Tibial nerve (tissue), 4 donors: ENCODE results near the gene RANBP17. TPM values are rescaled to one million over a fixed set of nuclear protein-coding genes. Genes with fewer than 3 reads are reported as not detected.
"Not testable (repeated sequence)": the region's sequence is repeated elsewhere in the genome, so short reads cannot be mapped to it uniquely, and the experiment has no call there.

Experiments used
- DNase-seq, 2 donors: peaks; one replicate each; pipeline ENCODE4 v3.0.0-alpha.2; 2019; ENCODE audit warnings: low spot score in 2 of 2
- H3K27ac ChIP-seq, 4 donors: fragments of 200-600 bp; sonication (generic) in 3 of 4; one replicate each; pipeline ENCODE4 v1.5.1; 2017 to 2019; ENCODE audit warnings: mild to moderate bottlenecking in 1 of 4
- H3K27me3 ChIP-seq, 2 donors: fragments of 200-600 bp; sonication (generic) in 1 of 2; one replicate each; pipeline versions ENCODE4 v1.5.1 to v1.6.0; 2017 to 2019
- H3K36me3 ChIP-seq, 3 donors: fragments of 200-600 bp; sonication (generic); one replicate each; pipeline ENCODE4 v1.5.1; 2018 to 2019
- H3K4me1 ChIP-seq, 4 donors: fragments of 200-600 bp; sonication (generic) in 3 of 4; one replicate each; pipeline ENCODE4 v1.5.1; 2017 to 2019
- H3K4me3 ChIP-seq, 4 donors: fragments of 200-600 bp; sonication (generic) in 3 of 4; one replicate each; pipeline ENCODE4 v1.5.1; 2017 to 2019; ENCODE audit warnings: mild to moderate bottlenecking in 1 of 4, moderate library complexity in 1 of 4
- H3K9me3 ChIP-seq, 4 donors: fragments of 200-600 bp; sonication (generic) in 3 of 4; one replicate each; pipeline ENCODE4 v1.5.1; 2017 to 2019
- CTCF ChIP-seq, 5 experiments: fragments of 200-600 bp in 3 of 5; fragments of 450-650 bp in 2 of 5; sonication (generic) in 3 of 5; IDR thresholded peaks; one replicate each; pipeline ENCODE4 v1.5.1; 2016 to 2019; ENCODE audit warnings: antibody characterized with exemption in 5 of 5, mild to moderate bottlenecking in 3 of 5, moderate library complexity in 2 of 5
- EP300 ChIP-seq, 2 donors: sonication (generic); formaldehyde crosslinking; IDR thresholded peaks; one replicate each; pipeline ENCODE4 v1.6.1; 2017; ENCODE audit warnings: antibody characterized with exemption in 2 of 2, mild to moderate bottlenecking in 1 of 2
- POLR2A ChIP-seq, 2 donors: fragments of 450-650 bp; IDR thresholded peaks; one replicate each; pipeline ENCODE4 v1.6.1; 2017; ENCODE audit warnings: antibody characterized with exemption in 2 of 2, mild to moderate bottlenecking in 2 of 2, moderate library complexity in 2 of 2
- WGBS, 2 donors: methylation state at CpG; one replicate each; pipeline ENCODE4 v1.1.5; 2018; 5-methylcytosine and 5-hydroxymethylcytosine counted together
- total RNA-seq, 4 donors: library from RNA; depleted of rRNA; stranded (reverse); fragments of >200 nt; gene quantifications; one replicate each; pipeline ENCODE4 v1.1.0, GENCODE V29; 2016

RANBP17 gene
- total RNA-seq, 4 donors from 2014 or later = 10.8 to 34.5 (median 17.6) TPM

- H3K27ac ChIP-seq = no peak overlapping the region
- TF ChIP-seq EP300 (IDR thresholded peaks at IDR 0.05) (no peak), POLR2A (IDR thresholded peaks at IDR 0.05) (no peak), CTCF (IDR thresholded peaks at IDR 0.05) (no peak)
- DNase-seq = no peak
- H3K4me3 ChIP-seq = no peak overlapping the region
- no peaks in the 10 kb centered on the region for H3K36me3 ChIP-seq
- H3K4me1 ChIP-seq = no peaks in the 10 kb centered on the region
- no peaks in the 10 kb centered on the region for H3K27me3 ChIP-seq
- 57 to 66% methylated on average over 3 of the region's 3 CpGs for WGBS, 2 donors
- no peaks in the 10 kb centered on the region for H3K9me3 ChIP-seq
Measured at GRCh38 chr5:170913573-170913972, 51.8 kb downstream of the RANBP17 start.

DNA sequence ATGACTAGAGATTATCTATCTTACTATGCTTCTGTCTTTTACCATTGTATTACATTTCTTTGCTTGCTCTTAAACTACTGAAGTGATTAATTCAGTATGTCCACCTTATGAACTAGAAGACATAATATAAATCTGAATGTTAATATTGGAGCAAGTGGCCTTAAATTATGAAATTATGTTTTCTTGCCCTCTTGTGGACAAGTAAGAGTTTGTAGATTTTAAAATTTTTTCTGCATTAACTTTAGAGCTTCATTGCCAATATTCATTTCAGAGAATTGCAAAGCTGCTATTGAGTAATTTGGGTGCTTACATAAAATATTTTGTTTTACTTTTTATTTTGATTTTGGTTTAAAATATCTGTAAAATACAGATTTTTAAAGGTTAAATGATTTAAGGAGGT lies 55.3 kb downstream of the RANBP17 start:
- no peak overlapping the region for H3K27ac ChIP-seq
- no peak for DNase-seq
- no peaks in the 10 kb centered on the region for H3K27me3 ChIP-seq
- no peak for TF ChIP-seq EP300 (IDR thresholded peaks at IDR 0.05)
- no peak for TF ChIP-seq POLR2A (IDR thresholded peaks at IDR 0.05)
- TF ChIP-seq CTCF (IDR thresholded peaks at IDR 0.05) = no peak
- H3K9me3 ChIP-seq = no peaks in the 10 kb centered on the region
- no peaks in the 10 kb centered on the region for H3K36me3 ChIP-seq
- no peaks in the 10 kb centered on the region for H3K4me1 ChIP-seq
- H3K4me3 ChIP-seq = no peak overlapping the region

- H3K4me3 ChIP-seq = no peak overlapping the region
- no peaks in the 10 kb centered on the region for H3K27me3 ChIP-seq
- 98% methylated on average over 3 of the region's 3 CpGs for WGBS, 2 donors
- no peaks in the 10 kb centered on the region for H3K4me1 ChIP-seq
- no peak overlapping the region for H3K27ac ChIP-seq
- H3K36me3 ChIP-seq = no peaks in the 10 kb centered on the region
- H3K9me3 ChIP-seq = no peaks in the 10 kb centered on the region
- DNase-seq = no peak
- no peak for TF ChIP-seq CTCF (IDR thresholded peaks at IDR 0.05)
- no peak for TF ChIP-seq EP300 (IDR thresholded peaks at IDR 0.05)
- no peak for TF ChIP-seq POLR2A (IDR thresholded peaks at IDR 0.05)
Measured at GRCh38 chr5:170920196-170920595, 58.4 kb downstream of the RANBP17 start.

DNA sequence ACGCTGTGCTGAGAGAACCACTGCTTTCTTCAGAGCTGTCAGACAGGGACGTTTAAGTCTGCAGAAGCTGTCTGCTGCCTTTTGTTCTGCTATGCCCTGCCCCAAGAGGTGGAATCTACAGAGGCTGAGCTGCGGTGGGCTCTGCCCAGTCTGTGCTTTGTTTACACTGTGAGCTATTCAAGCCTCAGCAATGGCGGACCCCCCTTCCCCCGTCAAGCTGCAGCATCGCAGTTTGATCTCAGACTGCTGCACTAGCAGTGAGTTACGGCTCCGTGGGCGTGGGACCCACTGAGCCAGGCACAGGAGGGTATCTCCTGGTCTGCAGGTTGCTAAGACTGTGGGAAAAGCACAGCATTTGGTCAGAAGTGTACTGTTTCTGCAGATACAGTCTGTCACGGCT lies 60.5 kb downstream of the RANBP17 start:
- not testable (repeated sequence) for H3K4me3 ChIP-seq, H3K27me3 ChIP-seq, H3K27ac ChIP-seq, H3K9me3 ChIP-seq, H3K36me3 ChIP-seq, H3K4me1 ChIP-seq, DNase-seq
- 36 to 42% methylated on average over 9 to 10 of the region's 10 CpGs for WGBS, 2 donors

DNA sequence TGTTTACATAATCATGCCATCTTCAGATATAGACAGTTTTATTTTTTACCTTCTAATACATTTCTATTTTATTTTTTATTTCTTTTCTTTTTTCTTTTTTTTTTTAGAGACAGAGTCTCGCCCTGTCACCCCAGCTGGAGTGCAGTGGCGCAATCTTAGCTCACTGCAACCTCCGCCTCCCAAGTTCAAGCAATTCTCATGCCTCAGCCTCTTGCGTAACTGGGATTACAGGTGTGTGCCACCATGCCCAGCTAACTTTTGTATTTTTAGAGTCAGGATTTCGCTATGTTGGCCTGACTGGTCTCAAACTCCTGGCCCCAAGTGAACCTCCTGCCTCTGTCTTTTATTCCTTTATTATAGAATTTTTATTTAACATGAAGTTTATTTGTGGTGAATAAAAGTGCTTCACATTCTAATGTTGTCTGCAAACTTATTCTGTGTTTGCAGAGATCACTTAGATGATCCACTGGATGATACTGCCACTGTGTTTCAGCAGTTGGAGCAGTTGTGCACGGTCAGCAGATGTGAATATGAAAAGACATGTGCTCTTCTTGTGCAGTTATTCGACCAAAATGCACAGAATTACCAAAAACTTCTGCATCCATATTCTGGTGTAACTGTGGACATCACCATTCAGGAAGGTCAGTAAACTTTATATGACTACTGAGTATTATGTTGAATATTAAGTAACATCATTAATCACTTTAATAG lies 62.2 kb downstream of the RANBP17 start:
- DNase-seq = no peak
- no peaks in the 10 kb centered on the region for H3K27me3 ChIP-seq
- H3K4me1 ChIP-seq = no peaks in the 10 kb centered on the region
- no peaks in the 10 kb centered on the region for H3K9me3 ChIP-seq
- TF ChIP-seq EP300 (IDR thresholded peaks at IDR 0.05) (no peak), POLR2A (IDR thresholded peaks at IDR 0.05) (no peak), CTCF (IDR thresholded peaks at IDR 0.05) (no peak)
- H3K4me3 ChIP-seq = no peak overlapping the region
- no peak overlapping the region for H3K27ac ChIP-seq
- WGBS, 2 donors = 88 to 90% methylated on average over 7 of the region's 7 CpGs
- H3K36me3 ChIP-seq = no peaks in the 10 kb centered on the region

GRCh38 chr5:170935534-170936218 lies 73.9 kb downstream of the RANBP17 start:
- DNase-seq, H3K27ac ChIP-seq, H3K36me3 ChIP-seq, H3K4me1 ChIP-seq, H3K27me3 ChIP-seq, H3K4me3 ChIP-seq: not testable (repeated sequence)
- WGBS, 2 donors = 85 to 94% methylated on average over 11 to 17 of the region's 18 CpGs
- H3K9me3 ChIP-seq = peaks cover 0 to 11% (median 0%) of the 10 kb centered on the region in 4 donors
